GM23338 (cell line): ENCODE data around the gene RAB40A. TPM values are rescaled to one million over a fixed set of nuclear protein-coding genes. Genes with fewer than 3 reads are reported as not detected.
"Not testable (repeated sequence)": the region's sequence is repeated elsewhere in the genome, so short reads cannot be mapped to it uniquely, and the experiment has no call there.

ENCODE experiments used
- ATAC-seq: fragments of 200-7000 bp; cut with Tn5 transposase; 3 replicates; pipeline ENCODE4 v1.9.1; 2020
- DNase-seq: peaks from one replicate; pipeline ENCODE4 v3.0.0-alpha.2; 2015; ENCODE audit warnings: low spot score
- H2AFZ ChIP-seq: fragments of 200-600 bp; sonication (generic); 2 replicates; pipeline ENCODE4 v1.8.0; 2016; ENCODE audit warnings: antibody characterized with exemption, mild to moderate bottlenecking, moderate library complexity
- H3F3A ChIP-seq: fragments of 200-600 bp; sonication (generic); replicated peaks from 2 replicates; pipeline ENCODE4 v1.8.0; 2017; ENCODE audit warnings: antibody characterized with exemption, mixed run types, low read depth
- H3K27ac ChIP-seq: fragments of 200-600 bp; sonication (generic); 2 replicates; pipeline ENCODE4 v1.6.1; 2016; ENCODE audit warnings: low read depth
- H3K27me3 ChIP-seq: fragments of 200-600 bp; sonication (generic); 2 replicates; pipeline ENCODE4 v1.8.0; 2016; ENCODE audit warnings: mild to moderate bottlenecking, mixed run types, moderate library complexity; ENCODE audit not compliant: insufficient read depth
- H3K36me3 ChIP-seq: fragments of 200-600 bp; sonication (generic); 2 replicates; pipeline ENCODE4 v1.8.0; 2016; ENCODE audit warnings: mild to moderate bottlenecking; ENCODE audit not compliant: insufficient read depth
- H3K4me1 ChIP-seq: fragments of 200-600 bp; sonication (generic); 2 replicates; pipeline ENCODE4 v1.8.0; 2016; ENCODE audit warnings: mild to moderate bottlenecking, moderate library complexity; ENCODE audit not compliant: insufficient read depth
- H3K4me2 ChIP-seq: fragments of 200-600 bp; sonication (generic); 2 replicates; pipeline ENCODE4 v1.7.1; 2017; ENCODE audit warnings: mixed run types
- H3K4me3 ChIP-seq: fragments of 200-600 bp; sonication (generic); 2 replicates; pipeline ENCODE4 v1.6.1; 2016; ENCODE audit warnings: mixed run types
- H3K79me2 ChIP-seq: fragments of 200-600 bp; sonication (generic); replicated peaks from 2 replicates; pipeline ENCODE4 v1.8.0; 2017; ENCODE audit warnings: mild to moderate bottlenecking; ENCODE audit not compliant: insufficient read depth
- H3K9me2 ChIP-seq: fragments of 200-600 bp; sonication (generic); 2 replicates; pipeline ENCODE4 v1.8.0; 2017; ENCODE audit not compliant: insufficient read depth
- H4K20me1 ChIP-seq: fragments of 200-600 bp; sonication (generic); replicated peaks from 2 replicates; pipeline ENCODE4 v1.8.0; 2017; ENCODE audit warnings: mild to moderate bottlenecking; ENCODE audit not compliant: insufficient read depth
- H3K27ac Mint-ChIP-seq: 2 replicates; pipeline ENCODE4 v1.8.0; 2020; ENCODE audit warnings: inconsistent platforms, mild to moderate bottlenecking, moderate library complexity, mixed read lengths
- H3K27me3 Mint-ChIP-seq: 3 replicates; pipeline ENCODE4 v1.8.0; 2022; ENCODE audit warnings: low read depth, mild to moderate bottlenecking, moderate library complexity, mixed read lengths, inconsistent platforms; ENCODE audit not compliant: insufficient read depth, poor library complexity
- H3K36me3 Mint-ChIP-seq: 3 replicates; pipeline ENCODE4 v1.8.0; 2021; ENCODE audit warnings: low read depth, mild to moderate bottlenecking, inconsistent platforms, moderate library complexity, mixed read lengths
- H3K4me1 Mint-ChIP-seq: 3 replicates; pipeline ENCODE4 v1.8.0; 2020; ENCODE audit warnings: mild to moderate bottlenecking, inconsistent platforms, mixed read lengths
- H3K4me3 Mint-ChIP-seq: 3 replicates; pipeline ENCODE4 v1.8.0; 2021; ENCODE audit warnings: moderate library complexity, mild to moderate bottlenecking, inconsistent platforms, mixed read lengths
- H3K9me3 Mint-ChIP-seq: 3 replicates; pipeline ENCODE4 v1.8.0; 2020; ENCODE audit warnings: moderate library complexity, mild to moderate bottlenecking, inconsistent platforms, mixed read lengths
- CREB1 ChIP-seq: fragments of 250-450 bp; sonication (Bioruptor Pico); IDR thresholded peaks from 2 replicates; pipeline ENCODE4 v1.5.0; 2020; ENCODE audit warnings: low read depth, mild to moderate bottlenecking, moderate library complexity
- JUNB ChIP-seq: IDR thresholded peaks from one replicate; pipeline ENCODE4 v1.6.1; 2016; ENCODE audit warnings: antibody characterized with exemption; ENCODE audit not compliant: unreplicated experiment
- polyA plus RNA-seq: library from polyadenylated mRNA; unstranded; fragments of >200 nt; fragmentation: Nextera tagmentation; extraction: Ambion mirVana; gene quantifications from 2 replicates; pipeline ENCODE4 v1.2.1, GENCODE V29; 2016
- total RNA-seq: library from RNA; depleted of rRNA; stranded (reverse); fragments of >200 nt; shearing (Covaris generic); gene quantifications from 2 replicates; pipeline ENCODE4 v1.2.3, GENCODE V29; 2014
- TF ChIP-seq, protein P1 (sequence below): fragments of 250-450 bp; sonication (Bioruptor Pico); IDR thresholded peaks from 2 replicates; pipeline ENCODE4 v1.5.0; 2020; ENCODE audit warnings: mild to moderate bottlenecking, moderate library complexity

The RAB40A gene
- total and polyA plus RNA-seq, 2 experiments from 2014 or later, result 2.0 TPM; not detected in 1

DNA sequence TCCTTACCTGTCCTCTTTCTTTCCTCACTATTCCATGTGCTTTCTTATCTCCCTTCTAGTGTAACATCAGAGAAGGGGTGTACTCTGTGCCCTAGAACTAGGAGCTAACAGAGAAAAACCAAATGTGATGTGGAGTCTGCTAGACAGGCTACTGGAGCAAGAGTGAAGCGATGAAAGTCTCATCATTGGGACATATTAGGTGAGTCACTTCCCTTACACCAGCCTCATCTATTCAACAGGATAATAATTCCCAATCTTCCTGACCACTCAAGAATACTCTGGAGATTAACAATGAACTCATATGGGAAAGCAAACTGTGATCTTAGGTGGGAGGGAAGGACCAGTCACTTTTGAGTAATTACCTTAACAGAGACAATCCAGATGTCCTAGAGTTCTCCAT, 58.1 kb downstream of the RAB40A start (continued):
- TF ChIP-seq JUNB (no peak), CREB1 (CRISPR knock-in tag) (no peak)
- TF ChIP-seq, protein P1, sequence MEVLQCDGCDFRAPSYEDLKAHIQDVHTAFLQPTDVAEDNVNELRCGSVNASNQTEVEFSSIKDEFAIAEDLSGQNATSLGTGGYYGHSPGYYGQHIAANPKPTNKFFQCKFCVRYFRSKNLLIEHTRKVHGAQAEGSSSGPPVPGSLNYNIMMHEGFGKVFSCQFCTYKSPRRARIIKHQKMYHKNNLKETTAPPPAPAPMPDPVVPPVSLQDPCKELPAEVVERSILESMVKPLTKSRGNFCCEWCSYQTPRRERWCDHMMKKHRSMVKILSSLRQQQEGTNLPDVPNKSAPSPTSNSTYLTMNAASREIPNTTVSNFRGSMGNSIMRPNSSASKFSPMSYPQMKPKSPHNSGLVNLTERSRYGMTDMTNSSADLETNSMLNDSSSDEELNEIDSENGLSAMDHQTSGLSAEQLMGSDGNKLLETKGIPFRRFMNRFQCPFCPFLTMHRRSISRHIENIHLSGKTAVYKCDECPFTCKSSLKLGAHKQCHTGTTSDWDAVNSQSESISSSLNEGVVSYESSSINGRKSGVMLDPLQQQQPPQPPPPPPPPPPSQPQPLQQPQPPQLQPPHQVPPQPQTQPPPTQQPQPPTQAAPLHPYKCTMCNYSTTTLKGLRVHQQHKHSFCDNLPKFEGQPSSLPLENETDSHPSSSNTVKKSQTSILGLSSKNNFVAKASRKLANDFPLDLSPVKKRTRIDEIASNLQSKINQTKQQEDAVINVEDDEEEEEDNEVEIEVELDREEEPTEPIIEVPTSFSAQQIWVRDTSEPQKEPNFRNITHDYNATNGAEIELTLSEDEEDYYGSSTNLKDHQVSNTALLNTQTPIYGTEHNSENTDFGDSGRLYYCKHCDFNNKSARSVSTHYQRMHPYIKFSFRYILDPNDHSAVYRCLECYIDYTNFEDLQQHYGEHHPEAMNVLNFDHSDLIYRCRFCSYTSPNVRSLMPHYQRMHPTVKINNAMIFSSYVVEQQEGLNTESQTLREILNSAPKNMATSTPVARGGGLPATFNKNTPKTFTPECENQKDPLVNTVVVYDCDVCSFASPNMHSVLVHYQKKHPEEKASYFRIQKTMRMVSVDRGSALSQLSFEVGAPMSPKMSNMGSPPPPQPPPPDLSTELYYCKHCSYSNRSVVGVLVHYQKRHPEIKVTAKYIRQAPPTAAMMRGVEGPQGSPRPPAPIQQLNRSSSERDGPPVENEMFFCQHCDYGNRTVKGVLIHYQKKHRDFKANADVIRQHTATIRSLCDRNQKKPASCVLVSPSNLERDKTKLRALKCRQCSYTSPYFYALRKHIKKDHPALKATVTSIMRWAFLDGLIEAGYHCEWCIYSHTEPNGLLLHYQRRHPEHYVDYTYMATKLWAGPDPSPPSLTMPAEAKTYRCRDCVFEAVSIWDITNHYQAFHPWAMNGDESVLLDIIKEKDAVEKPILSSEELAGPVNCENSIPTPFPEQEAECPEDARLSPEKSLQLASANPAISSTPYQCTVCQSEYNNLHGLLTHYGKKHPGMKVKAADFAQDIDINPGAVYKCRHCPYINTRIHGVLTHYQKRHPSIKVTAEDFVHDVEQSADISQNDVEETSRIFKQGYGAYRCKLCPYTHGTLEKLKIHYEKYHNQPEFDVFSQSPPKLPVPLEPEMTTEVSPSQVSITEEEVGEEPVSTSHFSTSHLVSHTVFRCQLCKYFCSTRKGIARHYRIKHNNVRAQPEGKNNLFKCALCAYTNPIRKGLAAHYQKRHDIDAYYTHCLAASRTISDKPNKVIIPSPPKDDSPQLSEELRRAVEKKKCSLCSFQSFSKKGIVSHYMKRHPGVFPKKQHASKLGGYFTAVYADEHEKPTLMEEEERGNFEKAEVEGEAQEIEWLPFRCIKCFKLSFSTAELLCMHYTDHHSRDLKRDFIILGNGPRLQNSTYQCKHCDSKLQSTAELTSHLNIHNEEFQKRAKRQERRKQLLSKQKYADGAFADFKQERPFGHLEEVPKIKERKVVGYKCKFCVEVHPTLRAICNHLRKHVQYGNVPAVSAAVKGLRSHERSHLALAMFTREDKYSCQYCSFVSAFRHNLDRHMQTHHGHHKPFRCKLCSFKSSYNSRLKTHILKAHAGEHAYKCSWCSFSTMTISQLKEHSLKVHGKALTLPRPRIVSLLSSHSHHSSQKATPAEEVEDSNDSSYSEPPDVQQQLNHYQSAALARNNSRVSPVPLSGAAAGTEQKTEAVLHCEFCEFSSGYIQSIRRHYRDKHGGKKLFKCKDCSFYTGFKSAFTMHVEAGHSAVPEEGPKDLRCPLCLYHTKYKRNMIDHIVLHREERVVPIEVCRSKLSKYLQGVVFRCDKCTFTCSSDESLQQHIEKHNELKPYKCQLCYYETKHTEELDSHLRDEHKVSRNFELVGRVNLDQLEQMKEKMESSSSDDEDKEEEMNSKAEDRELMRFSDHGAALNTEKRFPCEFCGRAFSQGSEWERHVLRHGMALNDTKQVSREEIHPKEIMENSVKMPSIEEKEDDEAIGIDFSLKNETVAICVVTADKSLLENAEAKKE (CRISPR knock-in tag), result no peak

DNA sequence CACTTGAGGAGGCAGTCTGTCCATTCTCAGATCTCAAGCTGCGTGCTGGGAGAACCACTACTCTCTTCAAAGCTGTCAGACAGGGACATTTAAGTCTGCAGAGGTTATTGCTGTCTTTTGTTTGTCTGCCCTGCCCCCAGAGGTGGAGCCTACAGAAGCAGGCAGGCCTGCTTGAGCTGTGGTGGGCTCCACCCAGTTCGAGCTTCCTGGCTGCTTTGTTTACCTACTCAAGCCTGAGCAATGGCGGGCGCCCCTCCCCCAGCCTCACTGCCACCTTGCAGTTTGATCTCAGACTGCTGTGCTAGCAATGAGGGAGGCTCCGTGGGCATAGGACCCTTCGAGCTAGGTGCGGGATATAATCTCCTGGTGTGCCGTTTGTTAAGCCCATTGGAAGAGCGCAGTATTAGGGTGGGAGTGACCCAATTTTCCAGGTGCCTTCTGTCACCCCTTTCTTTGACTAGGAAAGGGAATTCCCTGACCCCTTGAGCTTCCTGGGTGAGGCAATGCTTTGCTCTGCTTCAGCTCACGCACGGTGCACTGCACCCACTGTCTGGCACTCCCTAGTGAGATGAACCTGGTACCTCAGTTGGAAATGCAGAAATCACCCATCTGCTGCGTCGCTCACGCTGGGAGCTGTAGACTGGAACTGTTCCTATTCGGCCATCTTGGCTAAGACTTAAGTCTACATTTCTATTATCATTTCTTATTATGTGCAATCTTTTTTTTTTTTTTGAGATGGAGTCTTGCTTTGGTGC, 59.1 kb downstream of the RAB40A start:
- H3K27me3 Mint-ChIP-seq, H3K4me3 Mint-ChIP-seq, H3K4me1 ChIP-seq, H3K27ac ChIP-seq, DNase-seq, ATAC-seq, H4K20me1 ChIP-seq, H3K9me2 ChIP-seq, H2AFZ ChIP-seq, H3F3A ChIP-seq, H3K4me1 Mint-ChIP-seq, H3K4me3 ChIP-seq, H3K36me3 ChIP-seq, H3K4me2 ChIP-seq, H3K27ac Mint-ChIP-seq, H3K27me3 ChIP-seq, H3K79me2 ChIP-seq: not testable (repeated sequence)
- Mint-ChIP-seq H3K36me3 (peaks cover 30% of the 10 kb centered on the region), H3K9me3 (peaks cover 15% of the 10 kb centered on the region)

DNA sequence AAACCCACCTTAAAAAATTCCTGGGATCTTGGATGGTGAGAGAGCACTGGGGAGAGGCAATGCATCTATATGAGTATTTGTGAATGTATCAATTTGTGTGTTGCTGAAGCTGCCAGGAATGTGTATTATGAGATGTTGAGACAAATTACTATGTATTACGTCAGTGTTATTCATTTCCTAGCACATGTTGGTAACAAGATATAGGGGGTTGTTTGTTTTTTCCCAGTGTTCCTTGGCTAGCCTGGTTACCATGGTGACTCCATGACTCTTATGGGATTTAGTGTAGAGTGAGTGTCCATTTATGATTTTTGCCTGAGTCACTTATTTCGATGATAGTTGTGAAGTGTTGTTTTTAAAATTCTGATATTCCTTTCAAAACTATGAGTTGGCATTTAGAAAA, 65.6 kb downstream of the RAB40A start:
- no peaks in the 10 kb centered on the region for H4K20me1 ChIP-seq
- DNase-seq (no peak), ATAC-seq (no peak)
- TF ChIP-seq CREB1 (CRISPR knock-in tag), result no peak
- TF ChIP-seq, protein P1 (CRISPR knock-in tag), result no peak

More for the DNA sequence above, 65.6 kb downstream of the RAB40A start:
- H3K27me3 ChIP-seq, result no peaks in the 10 kb centered on the region
- peaks cover 2% of the 10 kb centered on the region; the same call in 1 of the 3 replicates for H3K9me3 Mint-ChIP-seq
- no peak overlapping the region for H3K4me3 ChIP-seq
- no peak overlapping the region for H3K27ac ChIP-seq
- H3K27me3 Mint-ChIP-seq, result peaks cover 1% of the 10 kb centered on the region
- no peak overlapping the region for H2AFZ ChIP-seq
- H3K4me1 ChIP-seq, result no peaks in the 10 kb centered on the region
- H3F3A ChIP-seq, result no peaks in the 10 kb centered on the region
- H3K36me3 Mint-ChIP-seq, result peaks cover 30% of the 10 kb centered on the region
- H3K27ac Mint-ChIP-seq, result no peak overlapping the region
- no peaks in the 10 kb centered on the region for H3K9me2 ChIP-seq
- no peaks in the 10 kb centered on the region for H3K4me1 Mint-ChIP-seq
- H3K4me2 ChIP-seq, result no peak overlapping the region
- H3K79me2 ChIP-seq, result no peaks in the 10 kb centered on the region
- no peaks in the 10 kb centered on the region for H3K36me3 ChIP-seq
- no peak overlapping the region for H3K4me3 Mint-ChIP-seq
